Prostate gland (tissue), 2 donors: ENCODE data around the gene CRIP2.

Experiments
- CTCF ChIP-seq, 4 experiments: fragments of 200-600 bp in 2 of 4; fragments of 450-650 bp in 2 of 4; sonication (generic) in 2 of 4; IDR thresholded peaks; 1 replicate in 3 of 4; 2 replicates in 1 of 4; pipeline ENCODE4 v1.5.1; 2016 to 2019; ENCODE audit warnings: antibody characterized with exemption in 4 of 4, mild to moderate bottlenecking in 2 of 4, moderate library complexity in 2 of 4
- POLR2A ChIP-seq: fragments of 450-650 bp; IDR thresholded peaks from one replicate; pipeline ENCODE4 v1.6.1; 2016; ENCODE audit warnings: antibody characterized with exemption, mild to moderate bottlenecking

- TF ChIP-seq POLR2A (peak; percentile 20), CTCF (IDR thresholded peaks at IDR 0.05) (no peak)
These were observed 8.9 kb downstream of the CRIP2 start for GRCh38 chr14:105483300-105484068.
